Karpas-422 (cell line): Measurements from ENCODE around the gene PDE2A. TPM values are rescaled to one million over a fixed set of nuclear protein-coding genes. Genes with fewer than 3 reads are reported as not detected.

Experiments
- DNase-seq: peaks from one replicate; pipeline ENCODE4 v3.0.0-alpha.2; 2015
- H2AFZ ChIP-seq: fragments of 200-600 bp; sonication (generic); 2 replicates; pipeline ENCODE4 v1.6.1; 2014; ENCODE audit warnings: antibody characterized with exemption, low read length, mixed read lengths
- H3K27ac ChIP-seq: fragments of 200-600 bp; sonication (generic); 2 replicates; pipeline ENCODE4 v1.5.1; 2014; ENCODE audit warnings: mild to moderate bottlenecking, low read length, moderate library complexity
- H3K27me3 ChIP-seq: fragments of 200-600 bp; sonication (generic); 2 replicates; pipeline ENCODE4 v1.6.1; 2014; ENCODE audit warnings: low read length, mixed read lengths
- H3K36me3 ChIP-seq: fragments of 200-600 bp; sonication (generic); 2 replicates; pipeline ENCODE4 v1.6.1; 2014; ENCODE audit warnings: low read length, mixed read lengths; ENCODE audit not compliant: insufficient read depth
- H3K4me1 ChIP-seq: fragments of 200-600 bp; sonication (generic); 2 replicates; pipeline ENCODE4 v1.6.1; 2014; ENCODE audit warnings: mild to moderate bottlenecking, low read length, mixed read lengths
- H3K4me2 ChIP-seq: fragments of 200-600 bp; sonication (generic); 2 replicates; pipeline ENCODE4 v1.6.1; 2014; ENCODE audit warnings: low read length, low read depth, mild to moderate bottlenecking; ENCODE audit not compliant: poor library complexity, severe bottlenecking
- H3K4me3 ChIP-seq: fragments of 200-600 bp; sonication (generic); 2 replicates; pipeline ENCODE4 v1.5.1; 2014; ENCODE audit warnings: mild to moderate bottlenecking, antibody characterized with exemption, low read length, mixed read lengths
- H3K79me2 ChIP-seq: fragments of 200-600 bp; sonication (generic); 2 replicates; pipeline ENCODE4 v1.6.1; 2014; ENCODE audit warnings: mild to moderate bottlenecking, low read length, mixed read lengths
- H3K9ac ChIP-seq: fragments of 200-600 bp; sonication (generic); 2 replicates; pipeline ENCODE4 v1.6.0; 2014; ENCODE audit warnings: low read length
- H3K9me2 ChIP-seq: fragments of 200-600 bp; sonication (generic), shearing (Covaris generic); replicated peaks from 2 replicates; pipeline ENCODE4 v1.6.0; 2014; ENCODE audit warnings: mild to moderate bottlenecking, low read length, moderate library complexity; ENCODE audit not compliant: insufficient read depth
- H3K9me3 ChIP-seq: fragments of 300-700, 200-600 bp; sonication (generic); 2 replicates; pipeline ENCODE4 v1.6.1; 2014; ENCODE audit warnings: low read length, mixed read lengths
- H4K20me1 ChIP-seq: fragments of 200-600 bp; sonication (generic); 2 replicates; pipeline ENCODE4 v1.6.1; 2014; ENCODE audit warnings: mild to moderate bottlenecking, antibody characterized with exemption, low read length, low read depth; ENCODE audit not compliant: insufficient read depth
- total RNA-seq: library from RNA; depleted of rRNA; stranded (reverse); fragments of >200 nt; shearing (Covaris generic); gene quantifications from 2 replicates; pipeline ENCODE4 v1.2.3, GENCODE V29; 2014; ENCODE audit warnings: low replicate concordance

The PDE2A gene
- total RNA-seq, 1 experiment from 2014 or later = 1.8 TPM

GRCh38 chr11:72646472-72646871 lies 27.8 kb downstream of the PDE2A start:
- no peak for DNase-seq

GRCh38 chr11:72646024-72646423 lies 28.2 kb downstream of the PDE2A start:
- H3K9ac ChIP-seq = no peak overlapping the region
- no peaks in the 10 kb centered on the region for H3K36me3 ChIP-seq
- H2AFZ ChIP-seq = no peak overlapping the region
- no peak overlapping the region for H3K4me3 ChIP-seq
- peaks cover 8% of the 10 kb centered on the region for H4K20me1 ChIP-seq
- H3K79me2 ChIP-seq = no peaks in the 10 kb centered on the region
- peaks cover 16% of the 10 kb centered on the region for H3K4me1 ChIP-seq
- H3K27me3 ChIP-seq = no peaks in the 10 kb centered on the region
- no peak for DNase-seq
- H3K4me2 ChIP-seq = no peak overlapping the region
- H3K27ac ChIP-seq = no peak overlapping the region
- H3K9me3 ChIP-seq = no peaks in the 10 kb centered on the region
- H3K9me2 ChIP-seq = no peaks in the 10 kb centered on the region

More at GRCh38 chr11:72646472-72646871, 27.8 kb downstream of the PDE2A start:
- no peak overlapping the region for H3K4me2 ChIP-seq
- H3K4me3 ChIP-seq = no peak overlapping the region
- H3K9ac ChIP-seq = no peak overlapping the region
- no peak overlapping the region for H3K27ac ChIP-seq
- no peaks in the 10 kb centered on the region for H3K27me3 ChIP-seq
- no peaks in the 10 kb centered on the region for H3K9me3 ChIP-seq
- H2AFZ ChIP-seq = no peak overlapping the region
- H3K9me2 ChIP-seq = no peaks in the 10 kb centered on the region
- no peaks in the 10 kb centered on the region for H3K36me3 ChIP-seq
- peaks cover 16% of the 10 kb centered on the region for H3K4me1 ChIP-seq
- no peaks in the 10 kb centered on the region for H3K79me2 ChIP-seq
- H4K20me1 ChIP-seq = peaks cover 6% of the 10 kb centered on the region

- no peaks in the 10 kb centered on the region for H3K36me3 ChIP-seq
- no peaks in the 10 kb centered on the region for H3K9me2 ChIP-seq
- H3K9ac ChIP-seq = 0 out of 2 replicates have a peak overlapping the region, but pooled peaks have one; percentile 35
- H3K4me2 ChIP-seq = peak overlapping the region; percentile 51
- H3K27me3 ChIP-seq = no peaks in the 10 kb centered on the region
- peaks cover 11% of the 10 kb centered on the region for H3K4me1 ChIP-seq
- H3K4me3 ChIP-seq = no peak overlapping the region
- H3K9me3 ChIP-seq = no peaks in the 10 kb centered on the region
- no peak overlapping the region for H3K27ac ChIP-seq
- no peak overlapping the region for H2AFZ ChIP-seq
- DNase-seq = no peak
- peaks cover 16% of the 10 kb centered on the region for H4K20me1 ChIP-seq
- no peaks in the 10 kb centered on the region for H3K79me2 ChIP-seq
These were observed 30.7 kb downstream of the PDE2A start for GRCh38 chr11:72643547-72643946.

- peak; percentile 83 for DNase-seq
- no peak overlapping the region for H2AFZ ChIP-seq
- no peaks in the 10 kb centered on the region for H3K9me2 ChIP-seq
- H3K9me3 ChIP-seq = no peaks in the 10 kb centered on the region
- peaks cover 16% of the 10 kb centered on the region for H4K20me1 ChIP-seq
- H3K4me2 ChIP-seq = peak overlapping the region; percentile 51
- peak overlapping the region; percentile 40; the same call in 1 of the 2 replicates for H3K4me3 ChIP-seq
- H3K4me1 ChIP-seq = peaks cover 8% of the 10 kb centered on the region
- no peaks in the 10 kb centered on the region for H3K27me3 ChIP-seq
- no peaks in the 10 kb centered on the region for H3K36me3 ChIP-seq
- H3K9ac ChIP-seq = peak overlapping the region; percentile 35; the same call in 1 of the 2 replicates
- H3K27ac ChIP-seq = no peak overlapping the region
- H3K79me2 ChIP-seq = no peaks in the 10 kb centered on the region
These were observed 31.2 kb downstream of the PDE2A start for GRCh38 chr11:72642884-72643522.

GRCh38 chr11:72642043-72642883 lies 32.0 kb downstream of the PDE2A start:
- H3K4me2 ChIP-seq = peak overlapping the region; percentile 51
- no peak overlapping the region for H3K9ac ChIP-seq
- peaks cover 21% of the 10 kb centered on the region for H4K20me1 ChIP-seq
- DNase-seq = no peak
- no peaks in the 10 kb centered on the region for H3K79me2 ChIP-seq
- no peaks in the 10 kb centered on the region for H3K9me3 ChIP-seq
- H3K27ac ChIP-seq = no peak overlapping the region
- H3K4me3 ChIP-seq = no peak overlapping the region
- peaks cover 12% of the 10 kb centered on the region for H3K4me1 ChIP-seq
- H2AFZ ChIP-seq = no peak overlapping the region
- H3K9me2 ChIP-seq = no peaks in the 10 kb centered on the region
- H3K27me3 ChIP-seq = no peaks in the 10 kb centered on the region
- no peaks in the 10 kb centered on the region for H3K36me3 ChIP-seq

GRCh38 chr11:72641522-72642042 lies 32.6 kb downstream of the PDE2A start:
- no peaks in the 10 kb centered on the region for H3K27me3 ChIP-seq
- peaks cover 21% of the 10 kb centered on the region for H4K20me1 ChIP-seq
- peaks cover 19% of the 10 kb centered on the region for H3K4me1 ChIP-seq
- no peaks in the 10 kb centered on the region for H3K9me3 ChIP-seq
- H3K9me2 ChIP-seq = no peaks in the 10 kb centered on the region
- H3K27ac ChIP-seq = no peak overlapping the region
- no peaks in the 10 kb centered on the region for H3K79me2 ChIP-seq
- H2AFZ ChIP-seq = no peak overlapping the region
- H3K9ac ChIP-seq = no peak overlapping the region
- H3K36me3 ChIP-seq = no peaks in the 10 kb centered on the region
- H3K4me2 ChIP-seq = no peak overlapping the region
- no peak for DNase-seq
- H3K4me3 ChIP-seq = no peak overlapping the region

GRCh38 chr11:72639502-72640375 lies 34.5 kb downstream of the PDE2A start:
- peaks cover 28% of the 10 kb centered on the region for H3K4me1 ChIP-seq
- no peak for DNase-seq
- no peak overlapping the region for H3K4me3 ChIP-seq
- peaks cover 18% of the 10 kb centered on the region; the same call in 1 of the 2 replicates for H4K20me1 ChIP-seq
- no peak overlapping the region for H3K4me2 ChIP-seq
- H3K9ac ChIP-seq = no peak overlapping the region
- H3K9me2 ChIP-seq = no peaks in the 10 kb centered on the region
- no peaks in the 10 kb centered on the region for H3K79me2 ChIP-seq
- H3K27ac ChIP-seq = no peak overlapping the region
- no peaks in the 10 kb centered on the region for H3K9me3 ChIP-seq
- H2AFZ ChIP-seq = no peak overlapping the region
- H3K27me3 ChIP-seq = no peaks in the 10 kb centered on the region
- no peaks in the 10 kb centered on the region for H3K36me3 ChIP-seq
